GM19238 (cell line): ENCODE results near the gene SDHA.

ENCODE experiments used
- DNase-seq: peaks from one replicate; pipeline ENCODE4 v3.0.0; 2011; ENCODE audit warnings: low spot score; ENCODE audit not compliant: insufficient read length

The SDHA gene

DNA sequence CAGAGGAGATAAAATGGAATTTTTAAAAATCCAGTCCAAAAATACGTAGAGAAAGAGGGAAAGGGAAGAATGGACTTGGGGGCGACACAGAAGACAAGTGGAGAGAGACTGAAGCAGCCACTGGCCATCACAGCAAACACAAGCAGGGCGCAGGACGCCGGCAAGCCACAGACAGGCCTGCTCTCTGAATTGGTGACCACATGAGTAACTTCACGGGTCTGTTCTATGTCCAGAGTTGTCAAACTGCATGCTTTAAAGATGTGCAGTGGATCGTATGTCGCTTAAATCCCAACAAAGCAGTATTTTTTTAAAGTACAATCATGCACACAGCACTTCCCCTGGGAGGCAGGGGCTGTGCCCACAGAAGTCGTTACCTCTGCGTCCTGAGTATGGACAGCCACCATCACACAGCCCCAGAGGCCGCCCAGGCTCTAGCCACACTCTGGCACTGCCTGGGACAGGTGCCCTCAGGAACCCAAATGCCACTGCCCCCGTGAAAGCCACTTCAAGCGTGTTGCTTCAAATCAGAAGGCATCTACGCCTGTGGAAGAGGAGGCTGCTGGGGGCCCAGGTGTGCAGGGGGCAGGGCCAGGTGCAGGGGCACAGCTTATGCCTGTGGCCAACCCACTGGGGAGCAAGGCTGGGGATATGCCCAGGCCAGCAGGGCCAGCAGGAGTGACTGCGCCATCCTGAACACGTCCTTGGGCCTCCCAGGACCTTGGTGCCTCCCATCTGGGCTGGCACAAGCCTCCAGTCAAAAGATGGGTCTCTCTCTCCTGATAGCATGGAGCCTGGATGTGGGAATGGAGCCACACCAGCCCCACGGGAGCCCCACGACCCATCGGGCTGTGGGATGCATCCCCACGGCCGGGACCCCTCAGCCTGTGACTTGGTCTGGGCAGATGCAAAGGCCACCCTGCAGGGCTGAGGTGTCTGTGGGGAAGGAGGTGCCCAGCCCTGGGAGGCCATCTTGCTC lies 32.7 kb upstream of the SDHA start:
- DNase-seq = no peak

DNA sequence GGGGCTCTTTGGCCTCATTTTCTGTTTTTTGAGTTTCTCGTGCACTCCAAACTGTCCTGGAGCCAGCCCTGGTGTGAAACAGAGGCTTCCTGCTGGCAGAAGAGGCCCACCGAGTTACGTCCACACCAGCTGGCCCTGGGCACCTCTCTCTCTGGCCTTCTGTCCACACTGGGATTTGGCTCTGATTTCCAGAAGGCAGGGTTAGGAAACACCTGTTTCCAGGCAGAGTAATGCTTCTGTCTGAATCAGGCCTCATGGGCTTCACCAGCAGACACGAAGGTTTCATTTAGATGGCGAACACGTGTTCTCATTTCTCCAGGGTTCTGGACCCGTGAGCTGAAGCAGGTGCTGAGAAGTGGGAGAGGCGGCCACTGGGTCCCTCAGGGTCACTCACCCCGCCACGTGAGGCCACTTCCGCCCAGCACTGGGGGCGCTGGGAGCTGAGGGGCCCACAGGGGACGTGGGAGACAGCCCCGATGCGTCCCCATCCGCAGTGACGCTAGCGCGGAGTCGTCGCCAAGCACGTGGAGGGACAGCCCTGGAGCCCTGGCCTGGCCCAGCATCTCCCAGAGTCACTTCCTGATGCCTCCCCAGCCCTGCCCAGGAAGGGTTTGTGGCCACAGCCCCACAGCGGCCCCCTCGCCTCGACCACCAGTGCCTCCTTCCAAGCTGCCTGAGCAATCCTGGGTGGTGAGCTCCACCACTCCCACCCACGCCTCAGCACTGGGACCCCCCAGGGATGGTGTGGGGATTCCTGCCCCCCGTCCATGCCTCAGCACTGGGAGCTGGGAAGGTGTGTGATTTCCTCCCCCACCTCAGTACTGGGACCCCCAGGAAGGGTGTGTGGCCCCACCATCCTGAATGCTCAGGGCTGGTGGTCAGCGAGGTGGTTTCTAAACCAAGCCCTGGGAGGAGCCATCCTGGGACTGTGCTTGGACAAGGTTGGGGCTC lies 31.8 kb upstream of the SDHA start:
- no peak for DNase-seq

GRCh38 chr5:187042-187431 lies 31.1 kb upstream of the SDHA start:
- DNase-seq = no peak

- DNase-seq = no peak
Measured at GRCh38 chr5:187617-188451, 30.3 kb upstream of the SDHA start.

GRCh38 chr5:188488-189481 lies 29.3 kb upstream of the SDHA start:
- peak; percentile 97 for DNase-seq

GRCh38 chr5:189486-189885 lies 28.6 kb upstream of the SDHA start:
- no peak for DNase-seq

DNA sequence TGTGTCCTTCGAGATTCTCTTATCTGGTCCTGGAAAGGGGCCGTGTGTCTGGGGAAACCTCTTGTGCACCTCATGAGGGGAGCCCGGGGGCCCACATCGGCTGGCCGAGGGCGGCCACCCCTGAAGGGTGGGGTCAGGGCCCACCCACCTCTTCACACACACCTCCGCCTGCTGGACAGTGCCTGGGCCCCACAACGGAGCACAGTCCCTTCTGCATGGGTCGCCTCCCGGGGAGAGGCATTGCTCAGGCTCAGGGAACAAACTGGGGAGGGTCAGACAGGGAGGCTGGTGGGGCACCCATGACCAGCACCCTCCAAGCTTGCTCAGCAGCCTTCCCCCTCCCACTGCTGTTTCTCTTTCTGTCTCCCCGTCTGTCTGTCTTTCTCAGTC lies 28.1 kb upstream of the SDHA start:
- no peak for DNase-seq

GRCh38 chr5:190366-191035 lies 27.6 kb upstream of the SDHA start:
- no peak for DNase-seq

GRCh38 chr5:191036-191948 lies 26.8 kb upstream of the SDHA start, which contains the start of gene LRRC14B:
Gene LRRC14B (plus strand): TSS chr5:191495. CDS start chr5:191539, 44 bp downstream.
- no peak for DNase-seq

GRCh38 chr5:191949-192690 lies 26.0 kb upstream of the SDHA start:
- no peak for DNase-seq

- no peak for DNase-seq
Measured at GRCh38 chr5:192691-192969, 25.5 kb upstream of the SDHA start.

- no peak for DNase-seq
Measured at GRCh38 chr5:192970-193831, 24.9 kb upstream of the SDHA start.

GRCh38 chr5:194102-194501 lies 24.0 kb upstream of the SDHA start:
- no peak for DNase-seq

DNA sequence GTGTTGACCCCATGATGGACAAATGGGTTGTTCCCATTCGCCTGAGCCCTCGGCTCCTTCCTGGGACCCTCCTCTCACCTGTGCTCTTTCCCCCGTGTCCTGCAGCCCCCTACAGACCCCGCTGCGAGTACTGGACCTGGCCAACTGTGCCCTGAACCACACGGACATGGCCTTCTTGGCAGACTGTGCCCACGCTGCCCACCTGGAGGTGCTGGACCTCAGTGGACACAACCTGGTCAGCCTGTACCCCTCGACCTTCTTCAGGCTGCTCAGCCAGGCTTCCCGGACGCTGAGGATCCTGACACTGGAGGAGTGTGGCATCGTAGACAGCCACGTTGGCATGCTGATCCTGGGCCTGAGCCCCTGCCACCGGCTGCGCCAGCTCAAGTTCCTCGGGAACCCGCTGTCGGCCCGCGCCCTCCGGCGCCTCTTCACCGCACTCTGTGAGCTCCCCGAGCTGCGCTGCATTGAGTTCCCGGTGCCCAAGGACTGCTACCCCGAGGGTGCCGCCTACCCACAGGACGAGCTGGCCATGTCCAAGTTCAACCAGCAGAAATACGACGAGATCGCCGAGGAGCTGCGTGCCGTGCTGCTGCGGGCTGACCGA lies 23.4 kb upstream of the SDHA start:
- DNase-seq = no peak

- no peak for DNase-seq
Measured at GRCh38 chr5:195401-196160, 22.5 kb upstream of the SDHA start.

DNA sequence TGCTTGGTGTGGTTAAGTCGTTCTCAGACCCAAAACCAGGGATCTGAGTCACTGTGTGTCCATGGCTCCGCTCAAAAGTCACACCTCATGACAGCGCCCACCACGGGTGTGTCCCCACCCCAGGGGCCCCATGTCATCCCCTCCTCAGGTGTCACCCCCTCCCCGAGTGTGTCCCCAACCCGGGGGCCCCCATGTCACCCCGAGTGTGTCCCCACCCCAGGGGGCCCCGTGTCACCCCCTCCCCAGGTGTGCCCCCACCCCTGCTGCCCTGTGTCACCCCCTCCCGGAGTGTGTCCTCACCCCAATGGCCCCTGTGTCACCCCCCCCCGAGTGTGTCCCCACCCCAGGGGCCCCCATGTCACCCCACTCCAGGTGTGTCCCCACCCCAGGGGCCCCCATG lies 21.8 kb upstream of the SDHA start:
- no peak for DNase-seq
